Endothelial cell of umbilical vein (primary cell): Measurements from ENCODE around the gene TANGO2. TPM values are rescaled to one million over a fixed set of nuclear protein-coding genes. Genes with fewer than 3 reads are reported as not detected.

Experiments
- BruUV-seq: library from RNA; stranded (reverse); fragments of 400-500 nt; replicated peaks from 2 replicates; lab custom pipeline; 2021; lab: Mats Ljungman, UMichigan
- CTCF ChIA-PET: fragments of 300-600, 350-600 bp; sonication (Branson Sonifier 250); formaldehyde crosslinking; loops from one replicate; lab custom pipeline; 2021; ENCODE audit warnings: antibody characterized with exemption, inconsistent platforms; lab: Charles Lee
- POLR2A ChIA-PET: fragments of 300-600, 350-600 bp; sonication (Branson Sonifier 250); formaldehyde crosslinking; loops from one replicate; lab custom pipeline; 2021; ENCODE audit warnings: antibody characterized with exemption, inconsistent platforms; lab: Charles Lee
- DNase-seq: peaks from one replicate; pipeline ENCODE4 v3.0.0-alpha.2; 2011; ENCODE audit warnings: low read depth, low spot score
- FAIRE-seq: peaks from 2 replicates; lab custom pipeline; 2011; peaks lifted over from hg19 to GRCh38; lab: Jason Lieb, UNC
- H2AFZ ChIP-seq: 2 replicates; pipeline ENCODE4 v1.6.0; 2012; ENCODE audit warnings: low read depth, low read length, control low read depth, inconsistent platforms
- H3K27ac ChIP-seq: 2 replicates; pipeline ENCODE4 v1.5.1; 2011; ENCODE audit warnings: low read depth, mild to moderate bottlenecking, control low read depth, low read length, moderate library complexity; ENCODE audit not compliant: insufficient read depth
- H3K27me3 ChIP-seq, 2 experiments: 2 replicates each; pipeline versions ENCODE4 v1.6.0 to v1.6.1; 2011; ENCODE audit warnings: low read length in 2 of 2, mixed read lengths in 1 of 2; ENCODE audit not compliant: control insufficient read depth in 2 of 2, insufficient read depth in 2 of 2
- H3K36me3 ChIP-seq, 2 experiments: 2 replicates in 1 of 2; 3 replicates in 1 of 2; pipeline ENCODE4 v1.5.1; 2011; ENCODE audit warnings: low read length in 2 of 2, mild to moderate bottlenecking in 1 of 2, moderate library complexity in 1 of 2; ENCODE audit not compliant: control insufficient read depth in 2 of 2, insufficient read depth in 2 of 2; ENCODE audit errors: extremely low read depth in 1 of 2
- H3K4me1 ChIP-seq: 3 replicates; pipeline ENCODE4 v1.5.1; 2011; ENCODE audit warnings: mild to moderate bottlenecking, low read length; ENCODE audit not compliant: control insufficient read depth, insufficient read depth; ENCODE audit errors: extremely low read depth
- H3K4me2 ChIP-seq: 2 replicates; pipeline ENCODE4 v1.6.1; 2011; ENCODE audit warnings: low read length, control low read depth, mixed read lengths; ENCODE audit not compliant: insufficient read depth
- H3K4me3 ChIP-seq, 3 experiments: fragments of 200-600 bp in 1 of 3; sonication (generic), shearing (Covaris generic) in 1 of 3; replicated peaks in 1 of 3; 2 replicates each; pipeline ENCODE4 v1.5.1; 2011 to 2016; ENCODE audit warnings: control low read depth in 3 of 3, low read length in 3 of 3, mild to moderate bottlenecking in 2 of 3, inconsistent platforms in 1 of 3, low read depth in 1 of 3, moderate library complexity in 1 of 3; ENCODE audit not compliant: insufficient read depth in 1 of 3
- H3K79me2 ChIP-seq: 2 replicates; pipeline ENCODE4 v1.6.0; 2012; ENCODE audit warnings: low read length, inconsistent platforms; ENCODE audit not compliant: control insufficient read depth, insufficient read depth
- H3K9ac ChIP-seq: replicated peaks from 2 replicates; pipeline ENCODE3; 2011; ENCODE audit warnings: low read length, control low read depth; ENCODE audit not compliant: insufficient read depth; ENCODE audit errors: extremely low read depth
- H3K9me1 ChIP-seq: replicated peaks from 3 replicates; pipeline ENCODE4 v1.6.0; 2011; ENCODE audit warnings: mild to moderate bottlenecking, low read length; ENCODE audit not compliant: control insufficient read depth, insufficient read depth; ENCODE audit errors: extremely low read depth
- H3K9me3 ChIP-seq: replicated peaks from 2 replicates; pipeline ENCODE4 v1.5.1; 2012; ENCODE audit warnings: low read length, inconsistent platforms; ENCODE audit not compliant: control insufficient read depth, insufficient read depth
- H4K20me1 ChIP-seq: replicated peaks from 2 replicates; pipeline ENCODE3; 2011; ENCODE audit warnings: mild to moderate bottlenecking, low read length; ENCODE audit not compliant: control insufficient read depth, insufficient read depth; ENCODE audit errors: extremely low read depth
- EZH2 ChIP-seq: IDR thresholded peaks from 2 replicates; pipeline ENCODE4 v1.6.1; 2012; ENCODE audit warnings: borderline replicate concordance, low read depth, mild to moderate bottlenecking, moderate library complexity, low read length, inconsistent platforms; ENCODE audit not compliant: severe bottlenecking
- FOS ChIP-seq: IDR thresholded peaks from 2 replicates; pipeline ENCODE4 v1.6.1; 2011; ENCODE audit warnings: mild to moderate bottlenecking, low read length, moderate library complexity, borderline replicate concordance; ENCODE audit not compliant: insufficient read depth
- GATA2 ChIP-seq: IDR thresholded peaks from 2 replicates; pipeline ENCODE4 v1.7.0; 2011; ENCODE audit warnings: low read depth, mild to moderate bottlenecking, moderate library complexity, mixed read lengths, low read length; ENCODE audit not compliant: insufficient read length, insufficient read depth
- JUN ChIP-seq: IDR thresholded peaks from 2 replicates; pipeline ENCODE4 v1.6.1; 2011; ENCODE audit warnings: borderline replicate concordance, low read depth; ENCODE audit not compliant: insufficient read length, insufficient read depth
- MYC ChIP-seq: IDR thresholded peaks from one replicate; pipeline ENCODE4 v1.6.1; 2011; ENCODE audit warnings: mild to moderate bottlenecking, low read depth, low read length
- POLR2A ChIP-seq: IDR thresholded peaks from 2 replicates; pipeline ENCODE4 v1.6.1; 2012; ENCODE audit warnings: low read depth, mild to moderate bottlenecking, control low read depth, low read length
- POLR2AphosphoS5 ChIP-seq: IDR thresholded peaks from 2 replicates; pipeline ENCODE4 v1.6.1; 2012; ENCODE audit warnings: low read depth, mild to moderate bottlenecking, control low read depth, low read length, moderate library complexity; ENCODE audit not compliant: insufficient read depth
- dilution Hi-C: fragments of 300-500 bp; cut with MboI; formaldehyde crosslinking; loops from one replicate; pipeline ENCODE4 v1.15.0; 2019; ENCODE audit warnings: low sequenced_read_pairs; ENCODE audit not compliant: extremely low pct_ligation_motif_present
- intact Hi-C: fragments of 100-400 bp; cut with micrococcal nuclease; formaldehyde crosslinking; loops from one replicate; pipeline ENCODE4 v1.10.0; 2022
- polyA plus RNA-seq, 4 experiments: library from polyadenylated mRNA; depleted of rRNA in 3 of 4; stranded (reverse) in 3 of 4; unstranded in 1 of 4; fragments of >200 nt; gene quantifications; 2 replicates each; pipeline versions ENCODE4 v1.2.1 to v1.2.3, GENCODE V29; 2011 to 2012; ENCODE audit warnings: missing spikeins in 1 of 4
- total RNA-seq: library from RNA; stranded (reverse); gene quantifications from 2 replicates; pipeline ENCODE4 v1.2.3, GENCODE V29; 2021
- TF ChIP-seq, protein P1 (sequence below), 2 donors: IDR thresholded peaks; 1 replicate in 1 of 2; 2 replicates in 1 of 2; pipeline ENCODE4 v1.5.1; 2011; ENCODE audit warnings: low read length in 2 of 2, mild to moderate bottlenecking in 2 of 2, moderate library complexity in 2 of 2, control low read depth in 1 of 2, inconsistent platforms in 1 of 2, low read depth in 1 of 2; ENCODE audit not compliant: insufficient read depth in 1 of 2; ENCODE audit errors: extremely low read depth in 1 of 2
- TF ChIP-seq, protein P2 (sequence below): IDR thresholded peaks from 2 replicates; pipeline ENCODE4 v1.6.1; 2011; ENCODE audit not compliant: insufficient read depth, insufficient read length

TANGO2 gene
- total and polyA plus RNA-seq, 2 donors (not counting 3 experiments of a cell fraction or from before 2014, with no cell fraction given), result 40.0 to 49.3 TPM

GRCh38 chr22:20055654-20056053 lies 34.7 kb downstream of the TANGO2 start:
- no peaks in the 10 kb centered on the region for H3K4me1 ChIP-seq
- CTCF ChIA-PET, result no interaction called here
- no peaks in the 10 kb centered on the region for H4K20me1 ChIP-seq
- DNase-seq (no peak), FAIRE-seq (no peak)
- H3K4me2 ChIP-seq, result no peak overlapping the region
- no peak overlapping the region for H2AFZ ChIP-seq
- no peaks in the 10 kb centered on the region for H3K9me3 ChIP-seq
- H3K27ac ChIP-seq, result no peak overlapping the region
- no peak overlapping the region for H3K9ac ChIP-seq
- intact Hi-C loops, result no loop called here
- no peaks in the 10 kb centered on the region for H3K27me3 ChIP-seq
- no peaks in the 10 kb centered on the region for H3K79me2 ChIP-seq
- H3K4me3 ChIP-seq, result no peak overlapping the region
- TF ChIP-seq POLR2AphosphoS5, result no peak
- TF ChIP-seq MYC, result no peak
- no peak for TF ChIP-seq FOS
- TF ChIP-seq POLR2A, result no peak
- no peak for TF ChIP-seq GATA2
- TF ChIP-seq, protein P1, sequence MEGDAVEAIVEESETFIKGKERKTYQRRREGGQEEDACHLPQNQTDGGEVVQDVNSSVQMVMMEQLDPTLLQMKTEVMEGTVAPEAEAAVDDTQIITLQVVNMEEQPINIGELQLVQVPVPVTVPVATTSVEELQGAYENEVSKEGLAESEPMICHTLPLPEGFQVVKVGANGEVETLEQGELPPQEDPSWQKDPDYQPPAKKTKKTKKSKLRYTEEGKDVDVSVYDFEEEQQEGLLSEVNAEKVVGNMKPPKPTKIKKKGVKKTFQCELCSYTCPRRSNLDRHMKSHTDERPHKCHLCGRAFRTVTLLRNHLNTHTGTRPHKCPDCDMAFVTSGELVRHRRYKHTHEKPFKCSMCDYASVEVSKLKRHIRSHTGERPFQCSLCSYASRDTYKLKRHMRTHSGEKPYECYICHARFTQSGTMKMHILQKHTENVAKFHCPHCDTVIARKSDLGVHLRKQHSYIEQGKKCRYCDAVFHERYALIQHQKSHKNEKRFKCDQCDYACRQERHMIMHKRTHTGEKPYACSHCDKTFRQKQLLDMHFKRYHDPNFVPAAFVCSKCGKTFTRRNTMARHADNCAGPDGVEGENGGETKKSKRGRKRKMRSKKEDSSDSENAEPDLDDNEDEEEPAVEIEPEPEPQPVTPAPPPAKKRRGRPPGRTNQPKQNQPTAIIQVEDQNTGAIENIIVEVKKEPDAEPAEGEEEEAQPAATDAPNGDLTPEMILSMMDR (IDR thresholded peaks at IDR 0.05; ENCODE audit: extremely low read depth in 1 of 2, insufficient read depth in 1 of 2, low read depth in 1 of 2, low read length in 2 of 2), result no peak
- TF ChIP-seq, protein P2, sequence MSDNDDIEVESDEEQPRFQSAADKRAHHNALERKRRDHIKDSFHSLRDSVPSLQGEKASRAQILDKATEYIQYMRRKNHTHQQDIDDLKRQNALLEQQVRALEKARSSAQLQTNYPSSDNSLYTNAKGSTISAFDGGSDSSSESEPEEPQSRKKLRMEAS, result no peak
- no peak for TF ChIP-seq JUN
- no peak for TF ChIP-seq EZH2
- no peaks in the 10 kb centered on the region for H3K9me1 ChIP-seq
- dilution Hi-C loops, result no loop called here
- POLR2A ChIA-PET, result no interaction called here
- no TSS peak for BruUV-seq
- H3K36me3 ChIP-seq, result peaks cover 0 to 33% of the 10 kb centered on the region in 2 experiments
